IMR-90 (cell line): Measurements from ENCODE around the gene CAPS2.

Experiments
- BHLHE40 ChIP-seq: fragments of 150-350 bp; IDR thresholded peaks from 2 replicates; pipeline ENCODE4 v1.6.1; 2016; ENCODE audit warnings: mild to moderate bottlenecking, low read depth, low read length
- CEBPB ChIP-seq: IDR thresholded peaks from 2 replicates; pipeline ENCODE4 v1.6.1; 2012; ENCODE audit warnings: low read depth, low read length, improper control_type of control experiment
- CHD1 ChIP-seq: IDR thresholded peaks from 2 replicates; pipeline ENCODE4 v1.6.1; 2012; ENCODE audit warnings: low read depth, low read length, improper control_type of control experiment
- MAFK ChIP-seq: IDR thresholded peaks from 2 replicates; pipeline ENCODE4 v1.6.1; 2012; ENCODE audit warnings: low read depth, low read length, improper control_type of control experiment
- MAZ ChIP-seq: IDR thresholded peaks from 2 replicates; pipeline ENCODE4 v1.6.1; 2012; ENCODE audit warnings: low read depth, mild to moderate bottlenecking, low read length, improper control_type of control experiment, moderate library complexity, borderline replicate concordance
- MXI1 ChIP-seq: IDR thresholded peaks from 2 replicates; pipeline ENCODE4 v1.6.1; 2012; ENCODE audit warnings: low read depth, mild to moderate bottlenecking, low read length, moderate library complexity, borderline replicate concordance
- NFE2L2 ChIP-seq: fragments of 150-350 bp; IDR thresholded peaks from 2 replicates; pipeline ENCODE4 v1.6.1; 2016; ENCODE audit warnings: low read depth, mild to moderate bottlenecking, low read length
- POLR2A ChIP-seq: IDR thresholded peaks from 2 replicates; pipeline ENCODE4 v1.6.1; 2012; ENCODE audit warnings: mild to moderate bottlenecking, low read depth, low read length
- RAD21 ChIP-seq: IDR thresholded peaks from 2 replicates; pipeline ENCODE4 v1.6.1; 2012; ENCODE audit warnings: low read length, improper control_type of control experiment
- RCOR1 ChIP-seq: IDR thresholded peaks from 2 replicates; pipeline ENCODE4 v1.6.1; 2012; ENCODE audit warnings: mild to moderate bottlenecking, low read length, improper control_type of control experiment; ENCODE audit not compliant: insufficient replicate concordance
- RFX5 ChIP-seq: IDR thresholded peaks from 2 replicates; pipeline ENCODE4 v1.8.0; 2012; ENCODE audit warnings: low read depth, mild to moderate bottlenecking, low read length, moderate library complexity
- SMC3 ChIP-seq: fragments of 150-350 bp; IDR thresholded peaks from 2 replicates; pipeline ENCODE4 v1.6.1; 2016; ENCODE audit warnings: low read depth, mild to moderate bottlenecking, antibody characterized with exemption, low read length, moderate library complexity
- TF ChIP-seq, protein P1 (sequence below): conservative IDR thresholded peaks from 2 replicates; pipeline ENCODE4 v1.5.1; 2012; ENCODE audit warnings: mild to moderate bottlenecking, low read depth, low read length, improper control_type of control experiment

- TF ChIP-seq, protein P1, sequence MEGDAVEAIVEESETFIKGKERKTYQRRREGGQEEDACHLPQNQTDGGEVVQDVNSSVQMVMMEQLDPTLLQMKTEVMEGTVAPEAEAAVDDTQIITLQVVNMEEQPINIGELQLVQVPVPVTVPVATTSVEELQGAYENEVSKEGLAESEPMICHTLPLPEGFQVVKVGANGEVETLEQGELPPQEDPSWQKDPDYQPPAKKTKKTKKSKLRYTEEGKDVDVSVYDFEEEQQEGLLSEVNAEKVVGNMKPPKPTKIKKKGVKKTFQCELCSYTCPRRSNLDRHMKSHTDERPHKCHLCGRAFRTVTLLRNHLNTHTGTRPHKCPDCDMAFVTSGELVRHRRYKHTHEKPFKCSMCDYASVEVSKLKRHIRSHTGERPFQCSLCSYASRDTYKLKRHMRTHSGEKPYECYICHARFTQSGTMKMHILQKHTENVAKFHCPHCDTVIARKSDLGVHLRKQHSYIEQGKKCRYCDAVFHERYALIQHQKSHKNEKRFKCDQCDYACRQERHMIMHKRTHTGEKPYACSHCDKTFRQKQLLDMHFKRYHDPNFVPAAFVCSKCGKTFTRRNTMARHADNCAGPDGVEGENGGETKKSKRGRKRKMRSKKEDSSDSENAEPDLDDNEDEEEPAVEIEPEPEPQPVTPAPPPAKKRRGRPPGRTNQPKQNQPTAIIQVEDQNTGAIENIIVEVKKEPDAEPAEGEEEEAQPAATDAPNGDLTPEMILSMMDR: no peak
- TF ChIP-seq BHLHE40 (no peak), RFX5 (no peak), CEBPB (no peak), POLR2A (no peak), NFE2L2 (no peak), SMC3 (no peak), MXI1 (no peak), MAFK (no peak), RAD21 (no peak), CHD1 (no peak), MAZ (no peak), RCOR1 (no peak)
Observed at GRCh38 chr12:75315518-75315917, 14.6 kb downstream of the CAPS2 start.
